Subcutaneous abdominal adipose tissue (tissue), 5 donors: ENCODE measurements around the gene TMA7B.
A peak's percentile ranks its signal among the peaks of the same experiment; 100 is the strongest.

Source experiments
- H3K27ac ChIP-seq: one replicate; pipeline ENCODE4 v1.7.0; 2013; ENCODE audit warnings: low read depth, mild to moderate bottlenecking, inconsistent platforms, low read length, moderate library complexity
- H3K27me3 ChIP-seq, 5 donors: one replicate each; pipeline ENCODE4 v1.7.0; 2013; ENCODE audit warnings: low read length in 5 of 5, inconsistent platforms in 1 of 5; ENCODE audit not compliant: control insufficient read depth in 5 of 5, insufficient read depth in 4 of 5
- H3K36me3 ChIP-seq, 5 donors: one replicate each; pipeline ENCODE4 v1.7.0; 2013; ENCODE audit warnings: low read length in 5 of 5; ENCODE audit not compliant: control insufficient read depth in 5 of 5, insufficient read depth in 5 of 5
- H3K4me1 ChIP-seq, 5 donors: one replicate each; pipeline ENCODE4 v1.7.0; 2013; ENCODE audit warnings: low read length in 5 of 5, mild to moderate bottlenecking in 3 of 5, moderate library complexity in 1 of 5; ENCODE audit not compliant: control insufficient read depth in 5 of 5, insufficient read depth in 5 of 5
- H3K4me3 ChIP-seq, 5 donors: one replicate each; pipeline ENCODE4 v1.7.0; 2013; ENCODE audit warnings: low read length in 5 of 5, low read depth in 1 of 5
- H3K9ac ChIP-seq, 5 donors: one replicate each; pipeline ENCODE4 v1.7.0; 2013; ENCODE audit warnings: low read length in 5 of 5, mild to moderate bottlenecking in 4 of 5, moderate library complexity in 3 of 5
- H3K9me3 ChIP-seq, 5 donors: one replicate each; pipeline ENCODE4 v1.7.0; 2013; ENCODE audit warnings: low read length in 5 of 5; ENCODE audit not compliant: control insufficient read depth in 5 of 5
- donor health status: healthy.
- donor health status: healthy.
- donor health status: healthy.
- donor health status: healthy.
- donor health status: healthy.

TMA7B gene

DNA sequence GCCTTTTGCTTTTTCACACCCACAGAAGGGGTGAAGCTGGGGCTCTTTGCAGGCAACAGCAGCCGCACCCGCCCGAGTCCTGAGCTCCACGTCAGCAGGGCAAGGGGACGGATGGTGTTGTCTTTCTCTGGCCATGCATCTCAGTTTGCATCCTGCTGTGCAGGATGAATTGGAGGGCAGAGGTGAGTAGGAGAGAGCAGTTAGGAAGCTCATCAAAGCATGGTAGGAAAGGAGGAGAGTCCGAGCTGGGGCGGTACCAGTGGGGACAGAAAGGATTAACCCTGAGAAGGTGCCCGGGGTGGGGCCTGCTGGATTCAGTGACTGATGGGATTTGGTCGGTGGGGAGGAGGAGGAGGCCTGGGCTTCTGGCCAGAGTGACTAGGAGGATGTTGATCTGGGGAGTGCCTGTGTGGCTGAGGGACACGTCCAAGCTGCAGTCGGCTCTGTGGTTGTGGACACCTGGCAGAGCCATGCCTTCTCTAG, 49.1 kb downstream of the TMA7B start:
- H3K27me3 ChIP-seq = peaks cover 0 to 22% (median 12%) of the 10 kb centered on the region in 5 donors
- peaks cover 5 to 41% (median 27%) of the 10 kb centered on the region in 5 donors for H3K4me1 ChIP-seq
- H3K36me3 ChIP-seq = no peaks in the 10 kb centered on the region
- H3K27ac ChIP-seq = no peak overlapping the region
- H3K9me3 ChIP-seq = no peaks in the 10 kb centered on the region
- H3K9ac ChIP-seq = no peak overlapping the region
- peak overlapping the region in 3 of 5 donors; percentile 4 to 39 (median 15) for H3K4me3 ChIP-seq

DNA sequence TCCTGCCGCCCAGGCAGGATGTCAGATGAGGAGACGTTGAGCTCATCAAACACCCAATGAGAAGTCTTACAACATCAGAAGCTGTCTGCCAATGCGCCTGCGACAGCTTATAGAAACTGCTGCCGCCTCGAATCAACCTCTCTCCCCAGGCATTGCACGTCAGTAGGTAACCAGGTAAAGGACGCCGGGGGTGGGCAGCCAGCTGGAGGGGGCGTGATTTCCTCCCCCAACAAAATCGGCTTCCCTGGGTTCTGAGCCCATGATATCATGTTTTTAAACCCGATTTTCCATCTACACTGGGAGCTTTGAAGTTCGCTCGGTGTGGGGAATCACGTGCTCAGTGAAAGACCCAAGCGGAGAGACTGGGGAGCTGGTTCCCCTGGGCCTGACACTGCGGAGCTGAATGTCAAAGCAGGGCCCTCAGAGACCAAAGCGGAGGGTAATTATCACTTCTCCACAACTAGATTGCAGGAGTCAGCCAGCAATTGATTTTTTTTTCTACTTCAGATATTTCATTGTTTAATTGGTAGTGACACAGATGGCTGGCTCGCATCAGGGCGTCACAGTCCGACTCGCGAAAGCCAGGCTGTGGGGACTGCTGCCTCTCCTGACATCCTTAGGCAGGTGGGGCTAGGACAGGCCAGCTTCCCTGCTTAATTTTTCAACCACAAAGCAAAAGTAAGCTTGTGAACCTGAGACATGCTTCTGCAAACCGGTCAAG, 49.9 kb downstream of the TMA7B start:
- H3K9ac ChIP-seq = no peak overlapping the region
- H3K27ac ChIP-seq = no peak overlapping the region
- no peaks in the 10 kb centered on the region for H3K36me3 ChIP-seq
- H3K9me3 ChIP-seq = no peaks in the 10 kb centered on the region
- peaks cover 0 to 22% (median 12%) of the 10 kb centered on the region in 5 donors for H3K27me3 ChIP-seq
- peak overlapping the region in 2 of 5 donors; percentile 4 to 39 for H3K4me3 ChIP-seq
- H3K4me1 ChIP-seq = peaks cover 5 to 41% (median 31%) of the 10 kb centered on the region in 5 donors

DNA sequence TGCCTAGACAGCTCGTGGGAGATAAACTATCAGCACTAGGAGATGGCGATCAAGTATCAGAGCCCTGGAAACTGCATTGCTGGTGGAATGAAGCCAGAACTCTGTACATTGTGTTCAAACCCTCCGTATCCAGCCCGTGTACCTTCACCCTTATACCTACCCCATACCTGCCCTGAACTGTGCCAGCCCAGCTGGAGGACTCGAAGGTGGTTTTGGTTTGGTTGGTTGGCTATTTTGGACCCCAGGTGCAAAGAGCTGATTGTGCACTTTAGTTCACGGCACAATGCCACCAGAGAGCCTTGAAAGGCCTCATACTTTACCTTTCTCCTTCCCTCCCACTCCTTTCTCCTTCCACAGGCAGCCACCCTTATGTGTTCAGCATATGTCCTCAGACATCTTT, 50.5 kb downstream of the TMA7B start:
- H3K4me3 ChIP-seq = peak overlapping the region in 1 of 5 donors; percentile 39
- H3K27ac ChIP-seq = no peak overlapping the region

More for the DNA sequence above, 50.5 kb downstream of the TMA7B start:
- Histone ChIP-seq H3K27me3 (peaks cover 0 to 22% (median 12%) of the 10 kb centered on the region in 5 donors), H3K4me1 (peaks cover 5 to 48% (median 38%) of the 10 kb centered on the region in 5 donors), H3K9ac (no peak overlapping the region), H3K36me3 (no peaks in the 10 kb centered on the region), H3K9me3 (no peaks in the 10 kb centered on the region)
